SK-N-MC (cell line): ENCODE data around the gene HCFC1R1.

Source experiments
- EZH2 ChIP-seq: fragments of 200-600 bp; sonication (generic); IDR thresholded peaks from one replicate; pipeline ENCODE4 v1.6.1; 2017; ENCODE audit warnings: antibody characterized with exemption
- POLR2AphosphoS5 ChIP-seq: IDR thresholded peaks from 2 replicates; pipeline ENCODE4 v1.6.1; 2012; ENCODE audit warnings: mild to moderate bottlenecking, low read depth, low read length, borderline replicate concordance

DNA sequence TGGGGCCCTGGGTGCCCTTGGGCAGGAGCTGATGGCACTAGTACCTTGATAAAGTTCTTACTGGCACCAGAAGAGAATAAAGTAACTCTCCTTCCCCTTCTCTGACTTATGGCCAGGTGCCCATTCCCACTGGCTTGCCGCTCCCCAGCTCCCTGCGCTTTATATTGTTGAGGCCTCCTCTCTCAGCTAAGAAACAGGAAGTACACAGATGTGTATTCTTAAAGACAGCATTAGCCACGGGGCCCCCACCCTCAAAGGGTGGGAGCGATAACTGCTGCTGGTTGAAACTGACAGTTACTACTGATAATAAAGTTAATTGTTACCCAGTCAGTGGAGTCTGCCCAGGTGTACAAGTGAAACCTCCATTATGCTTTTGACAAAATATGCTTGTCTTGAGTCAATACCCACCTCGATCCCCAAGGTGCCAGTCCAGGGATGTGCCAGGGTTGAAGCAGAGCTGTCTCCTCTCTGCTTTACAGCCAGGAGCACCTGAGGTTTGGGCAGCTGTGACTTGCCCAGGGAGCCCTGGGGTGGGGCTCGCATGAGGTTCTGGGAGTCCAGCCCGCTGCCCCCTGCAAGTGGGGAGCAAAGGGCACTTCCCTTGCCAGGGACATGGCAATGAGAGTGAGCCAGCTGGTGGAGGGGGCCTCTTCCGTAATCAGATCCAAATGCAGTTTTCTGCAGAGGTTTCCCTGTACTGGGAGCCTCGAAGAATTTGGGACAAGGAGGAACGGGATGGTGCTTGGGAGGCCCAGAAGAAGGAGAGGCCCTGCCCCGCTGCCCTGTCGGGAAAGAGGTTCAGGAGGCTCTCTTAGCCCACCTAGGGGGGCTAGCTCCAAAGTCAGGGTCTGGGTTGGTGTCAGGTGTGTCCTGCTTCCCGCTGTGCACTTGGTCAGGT, 16.4 kb downstream of the HCFC1R1 start:
- TF ChIP-seq POLR2AphosphoS5 (no peak), EZH2 (no peak)
